Ovary (tissue), 3 donors: Measurements from ENCODE around the gene AIFM3.

Experiments
- EP300 ChIP-seq: sonication (generic); formaldehyde crosslinking; IDR thresholded peaks from one replicate; pipeline ENCODE4 v1.6.1; 2017; ENCODE audit warnings: antibody characterized with exemption
- POLR2A ChIP-seq: fragments of 450-650 bp; IDR thresholded peaks from one replicate; pipeline ENCODE4 v1.6.1; 2017; ENCODE audit warnings: antibody characterized with exemption, mild to moderate bottlenecking, moderate library complexity
- TF ChIP-seq, protein P1 (sequence below), 3 donors: fragments of 450-650 bp in 2 of 3; fragments of 200-600 bp in 1 of 3; IDR thresholded peaks; one replicate each; pipeline versions ENCODE4 v1.5.1 to v1.8.0; 2016 to 2022; ENCODE audit warnings: antibody characterized with exemption in 3 of 3, mild to moderate bottlenecking in 1 of 3
- donor health status: DM: no; HTN: no; CAD: no.

DNA sequence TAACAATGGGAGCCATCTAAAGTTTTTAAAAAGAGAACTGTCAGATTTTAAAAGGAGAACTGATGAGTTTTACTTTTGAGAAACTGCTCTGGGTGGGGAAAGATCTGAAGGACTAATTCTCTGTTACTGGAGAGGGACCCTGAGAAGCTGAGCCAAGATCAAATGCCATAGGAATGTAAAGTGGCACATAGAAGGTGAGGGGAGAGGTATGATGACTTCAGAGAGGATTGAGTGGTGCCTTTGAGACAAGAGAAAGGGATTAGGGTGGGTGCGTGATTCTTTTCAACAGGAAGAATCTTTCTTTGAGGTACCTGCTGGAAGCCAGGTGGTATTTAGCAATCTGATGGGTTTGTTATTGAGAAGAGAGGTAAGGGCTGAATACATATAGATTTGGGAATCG lies 40.8 kb upstream of the AIFM3 start:
- TF ChIP-seq EP300 (no peak), POLR2A (no peak)
- TF ChIP-seq, protein P1, sequence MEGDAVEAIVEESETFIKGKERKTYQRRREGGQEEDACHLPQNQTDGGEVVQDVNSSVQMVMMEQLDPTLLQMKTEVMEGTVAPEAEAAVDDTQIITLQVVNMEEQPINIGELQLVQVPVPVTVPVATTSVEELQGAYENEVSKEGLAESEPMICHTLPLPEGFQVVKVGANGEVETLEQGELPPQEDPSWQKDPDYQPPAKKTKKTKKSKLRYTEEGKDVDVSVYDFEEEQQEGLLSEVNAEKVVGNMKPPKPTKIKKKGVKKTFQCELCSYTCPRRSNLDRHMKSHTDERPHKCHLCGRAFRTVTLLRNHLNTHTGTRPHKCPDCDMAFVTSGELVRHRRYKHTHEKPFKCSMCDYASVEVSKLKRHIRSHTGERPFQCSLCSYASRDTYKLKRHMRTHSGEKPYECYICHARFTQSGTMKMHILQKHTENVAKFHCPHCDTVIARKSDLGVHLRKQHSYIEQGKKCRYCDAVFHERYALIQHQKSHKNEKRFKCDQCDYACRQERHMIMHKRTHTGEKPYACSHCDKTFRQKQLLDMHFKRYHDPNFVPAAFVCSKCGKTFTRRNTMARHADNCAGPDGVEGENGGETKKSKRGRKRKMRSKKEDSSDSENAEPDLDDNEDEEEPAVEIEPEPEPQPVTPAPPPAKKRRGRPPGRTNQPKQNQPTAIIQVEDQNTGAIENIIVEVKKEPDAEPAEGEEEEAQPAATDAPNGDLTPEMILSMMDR (IDR thresholded peaks at IDR 0.05) = no peak
